IMR-90 (cell line): Measurements from ENCODE around the gene S1PR2. TPM values are rescaled to one million over a fixed set of nuclear protein-coding genes. Genes with fewer than 3 reads are reported as not detected.

Experiments used
- ATAC-seq: fragments of 200-7000 bp; cut with Tn5 transposase; 2 replicates; pipeline ENCODE4 v1.9.1; 2020; ENCODE audit warnings: low read depth, mild to moderate bottlenecking, moderate library complexity
- BruUV-seq: library from RNA; stranded (reverse); fragments of 400-500 nt; replicated peaks from 2 replicates; lab custom pipeline; 2021; lab: Mats Ljungman, UMichigan
- CTCF ChIA-PET: fragments of 300-600 bp; formaldehyde crosslinking; extraction: SDS; loops from one replicate; lab custom pipeline; 2021; ENCODE audit warnings: antibody characterized with exemption; lab: Yijun Ruan, JAX
- POLR2A ChIA-PET: fragments of 300-600 bp; sonication (Branson Sonifier 250); formaldehyde crosslinking; loops from one replicate; lab custom pipeline; 2022; ENCODE audit warnings: antibody characterized with exemption; ENCODE audit not compliant: unreplicated experiment; lab: Charles Lee
- DNase-seq: peaks from one replicate; pipeline ENCODE4 v3.0.0; 2013
- H2AFZ ChIP-seq: replicated peaks from 2 replicates; pipeline ENCODE3; 2013; ENCODE audit warnings: low read length, mild to moderate bottlenecking; ENCODE audit not compliant: poor library complexity
- H2AK5ac ChIP-seq: 2 replicates; pipeline ENCODE4 v1.6.1; 2013; ENCODE audit warnings: low read depth, low read length, inconsistent platforms
- H2AK9ac ChIP-seq: replicated peaks from 2 replicates; pipeline ENCODE3; 2013; ENCODE audit warnings: mild to moderate bottlenecking, low read depth, low read length, moderate library complexity; ENCODE audit not compliant: poor library complexity
- H2BK120ac ChIP-seq: 2 replicates; pipeline ENCODE4 v1.6.1; 2013; ENCODE audit warnings: low read depth, low read length, inconsistent platforms
- H2BK15ac ChIP-seq: 3 replicates; pipeline ENCODE4 v1.6.1; 2013; ENCODE audit warnings: low read depth, low read length, inconsistent platforms
- H2BK20ac ChIP-seq: 2 replicates; pipeline ENCODE4 v1.6.1; 2013; ENCODE audit warnings: low read depth, mild to moderate bottlenecking, inconsistent platforms, low read length, moderate library complexity
- H2BK5ac ChIP-seq: 2 replicates; pipeline ENCODE4 v1.6.1; 2013; ENCODE audit warnings: mild to moderate bottlenecking, low read depth, low read length, inconsistent platforms; ENCODE audit not compliant: poor library complexity, severe bottlenecking
- H3K14ac ChIP-seq: replicated peaks from 2 replicates; pipeline ENCODE4 v1.6.1; 2013; ENCODE audit warnings: low read depth, low read length, inconsistent platforms
- H3K18ac ChIP-seq: 2 replicates; pipeline ENCODE4 v1.6.1; 2013; ENCODE audit warnings: low read depth, low read length, control low read depth
- H3K23ac ChIP-seq: 2 replicates; pipeline ENCODE4 v1.6.1; 2013; ENCODE audit warnings: low read depth, low read length, inconsistent platforms
- H3K27ac ChIP-seq: 2 replicates; pipeline ENCODE4 v1.5.1; 2013; ENCODE audit warnings: mild to moderate bottlenecking, control low read depth, low read length; ENCODE audit not compliant: insufficient read depth
- H3K27me3 ChIP-seq: 2 replicates; pipeline ENCODE4 v1.6.1; 2013; ENCODE audit warnings: low read length; ENCODE audit not compliant: control insufficient read depth, insufficient read depth
- H3K36me3 ChIP-seq: 2 replicates; pipeline ENCODE4 v1.6.1; 2013; ENCODE audit warnings: low read length, mixed read lengths; ENCODE audit not compliant: control insufficient read depth, insufficient read depth
- H3K4ac ChIP-seq: 2 replicates; pipeline ENCODE4 v1.6.1; 2013; ENCODE audit warnings: low read depth, low read length, inconsistent platforms
- H3K4me1 ChIP-seq: 2 replicates; pipeline ENCODE4 v1.6.1; 2013; ENCODE audit warnings: low read length, mixed read lengths; ENCODE audit not compliant: control insufficient read depth, insufficient read depth
- H3K4me2 ChIP-seq: 2 replicates; pipeline ENCODE4 v1.6.1; 2013; ENCODE audit warnings: low read depth, mild to moderate bottlenecking, control low read depth, low read length, moderate library complexity
- H3K4me3 ChIP-seq: 2 replicates; pipeline ENCODE4 v1.5.1; 2013; ENCODE audit warnings: low read depth, mild to moderate bottlenecking, control low read depth, low read length, moderate library complexity; ENCODE audit not compliant: insufficient read depth
- H3K56ac ChIP-seq: 2 replicates; pipeline ENCODE4 v1.6.1; 2013; ENCODE audit warnings: low read length, inconsistent platforms; ENCODE audit not compliant: insufficient read depth; ENCODE audit errors: extremely low read depth
- H3K79me1 ChIP-seq, 2 experiments: 2 replicates each; pipeline ENCODE4 v1.6.1; 2013; ENCODE audit warnings: low read length in 2 of 2, inconsistent platforms in 1 of 2, low read depth in 1 of 2
- H3K9ac ChIP-seq: 2 replicates; pipeline ENCODE4 v1.6.1; 2013; ENCODE audit warnings: low read depth, low read length, control low read depth
- H3K9me1 ChIP-seq: 2 replicates; pipeline ENCODE4 v1.6.1; 2013; ENCODE audit warnings: low read length, inconsistent platforms; ENCODE audit not compliant: insufficient read depth
- H3K9me3 ChIP-seq: 2 replicates; pipeline ENCODE4 v1.6.1; 2013; ENCODE audit warnings: low read length; ENCODE audit not compliant: control insufficient read depth, insufficient read depth
- H4K20me1 ChIP-seq: 2 replicates; pipeline ENCODE4 v1.6.1; 2013; ENCODE audit warnings: low read length, inconsistent platforms; ENCODE audit not compliant: insufficient read depth
- H4K5ac ChIP-seq: 2 replicates; pipeline ENCODE4 v1.6.1; 2013; ENCODE audit warnings: mild to moderate bottlenecking, low read depth, low read length, control low read depth
- H4K8ac ChIP-seq, 2 experiments: 2 replicates each; pipeline ENCODE4 v1.6.1; 2013; ENCODE audit warnings: low read depth in 2 of 2, low read length in 2 of 2, control low read depth in 1 of 2, inconsistent platforms in 1 of 2
- H4K91ac ChIP-seq: 2 replicates; pipeline ENCODE4 v1.6.1; 2013; ENCODE audit warnings: low read depth, low read length, inconsistent platforms; ENCODE audit not compliant: insufficient read depth
- CTCF ChIP-seq: conservative IDR thresholded peaks from 2 replicates; pipeline ENCODE4 v1.5.1; 2012; ENCODE audit warnings: mild to moderate bottlenecking, low read depth, low read length, improper control_type of control experiment
- WGBS, 2 experiments: methylation state at CpG; one replicate each; pipeline versions ENCODE4 v1.1.5 to v1.1.7; 2013; ENCODE audit warnings: missing lambda C conversion rate in 2 of 2; ENCODE audit not compliant: insufficient read length in 1 of 2; ENCODE audit errors: extremely low coverage in 2 of 2; 5-methylcytosine and 5-hydroxymethylcytosine counted together
- dilution Hi-C: fragments of 300-500 bp; cut with HindIII; formaldehyde crosslinking; loops from one replicate; pipeline ENCODE4 v1.14.3; 2018; ENCODE audit warnings: low sequenced_read_pairs; ENCODE audit not compliant: unreplicated experiment
- in situ Hi-C: fragments of 300-500 bp; cut with MboI; formaldehyde crosslinking; loops from 3 replicates; pipeline ENCODE4 v1.14.3; 2019; ENCODE audit warnings: low sequenced_read_pairs, inconsistent platforms, mixed read lengths
- intact Hi-C: fragments of 100-400 bp; cut with micrococcal nuclease; formaldehyde crosslinking; loops from 2 replicates; pipeline ENCODE4 v1.10.0; 2022
- polyA plus RNA-seq, 3 experiments: library from polyadenylated mRNA; depleted of rRNA; stranded (reverse); fragments of >200 nt; gene quantifications; 2 replicates each; pipeline ENCODE4 v1.2.3, GENCODE V29; 2012; ENCODE audit warnings: low replicate concordance in 1 of 3
- total RNA-seq: library from RNA; depleted of rRNA; stranded (reverse); fragments of >200 nt; gene quantifications from 2 replicates; pipeline ENCODE4 v1.2.3, GENCODE V29; 2012
- TF ChIP-seq, protein P1 (sequence below): fragments of 150-350 bp; IDR thresholded peaks from 2 replicates; pipeline ENCODE4 v1.6.1; 2017; ENCODE audit warnings: mild to moderate bottlenecking, antibody characterized with exemption, low read length, low read depth

Gene S1PR2
- total and polyA plus RNA-seq, 2 of the 4 experiments (the other 2 are of a cell fraction), result 14.0 to 15.0 TPM

GRCh38 chr19:10270180-10270615 lies 39.1 kb upstream of the S1PR2 start:
- peak overlapping the region; percentile 60 for H3K4ac ChIP-seq
- no CpG with 5 or more reads among the region's 37 CpGs for WGBS, 2 experiments
- no peak overlapping the region for H3K9ac ChIP-seq
- no peaks in the 10 kb centered on the region for H4K20me1 ChIP-seq
- no peak overlapping the region; the same call in 1 of the 2 replicates for H3K18ac ChIP-seq
- peak overlapping the region; percentile 8; the same call in 1 of the 2 replicates for H3K4me2 ChIP-seq
- no peaks in the 10 kb centered on the region for H3K9me3 ChIP-seq
- H2AFZ ChIP-seq, result peak overlapping the region; percentile 94
- dilution Hi-C loops, result no loop called here
- no peak for ATAC-seq
- DNase-seq, result no peak
- no peak overlapping the region for H3K27ac ChIP-seq
- H3K14ac ChIP-seq, result no peak overlapping the region
- no peaks in the 10 kb centered on the region for H3K9me1 ChIP-seq
- intact Hi-C loops, result no loop called here
- 0 out of 4 replicates have a peak, but pooled peaks cover 0 to 6% of the 10 kb centered on the region in 2 experiments for H3K79me1 ChIP-seq
- peaks cover 3% of the 10 kb centered on the region; the same call in 1 of the 2 replicates for H3K4me1 ChIP-seq
- no peaks in the 10 kb centered on the region; the same call in 1 of the 2 replicates for H3K27me3 ChIP-seq
- peak overlapping the region; percentile 64; the same call in 1 of the 2 replicates for H2BK120ac ChIP-seq
- peak overlapping the region; percentile 64 to 81; a peak in 2 of 4 replicates for H4K8ac ChIP-seq
- BruUV-seq, result no TSS peak
- peak overlapping the region; percentile 41 for H4K91ac ChIP-seq
- POLR2A ChIA-PET, result interaction anchor here (1.6 kb wide), 1 partner anchor 21 kb away, joined by 8 read pairs; no protein-coding TSS in a partner anchor
- no peak overlapping the region for H2BK20ac ChIP-seq
- CTCF ChIA-PET, result interaction anchor here (1.3 to 2.6 kb wide), 2 partner anchors 21 to 118 kb away, joined by 4 to 12 read pairs; no protein-coding TSS in a partner anchor
- in situ Hi-C loops, result no loop called here
- no peak overlapping the region for H3K56ac ChIP-seq
- peak overlapping the region; percentile 49 for H4K5ac ChIP-seq
- no peak overlapping the region for H2BK15ac ChIP-seq
- H2AK9ac ChIP-seq, result peak overlapping the region; percentile 80
- H2BK5ac ChIP-seq, result no peak overlapping the region
- H3K23ac ChIP-seq, result no peak overlapping the region
- no peak overlapping the region for H3K4me3 ChIP-seq
- no peaks in the 10 kb centered on the region for H3K36me3 ChIP-seq
- TF ChIP-seq CTCF, result no peak
- TF ChIP-seq, protein P1, sequence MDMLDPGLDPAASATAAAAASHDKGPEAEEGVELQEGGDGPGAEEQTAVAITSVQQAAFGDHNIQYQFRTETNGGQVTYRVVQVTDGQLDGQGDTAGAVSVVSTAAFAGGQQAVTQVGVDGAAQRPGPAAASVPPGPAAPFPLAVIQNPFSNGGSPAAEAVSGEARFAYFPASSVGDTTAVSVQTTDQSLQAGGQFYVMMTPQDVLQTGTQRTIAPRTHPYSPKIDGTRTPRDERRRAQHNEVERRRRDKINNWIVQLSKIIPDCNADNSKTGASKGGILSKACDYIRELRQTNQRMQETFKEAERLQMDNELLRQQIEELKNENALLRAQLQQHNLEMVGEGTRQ, result no peak
- peak overlapping the region; percentile 37; the same call in 1 of the 2 replicates for H2AK5ac ChIP-seq
